Progenitor cell of endocrine pancreas (in vitro differentiated cells): ENCODE results near the gene FABP7. TPM values are rescaled to one million over a fixed set of nuclear protein-coding genes. Genes with fewer than 3 reads are reported as not detected.

Source experiments
- DNase-seq: peaks from one replicate; pipeline ENCODE4 v3.0.0; 2021; ENCODE audit warnings: low spot score; ENCODE audit not compliant: unreplicated experiment
- H3K27ac Mint-ChIP-seq: 2 replicates; pipeline ENCODE4 v1.8.0; 2021; ENCODE audit warnings: mild to moderate bottlenecking, moderate library complexity, mixed read lengths
- H3K27me3 Mint-ChIP-seq: 2 replicates; pipeline ENCODE4 v1.8.0; 2021; ENCODE audit warnings: mixed read lengths
- H3K36me3 Mint-ChIP-seq: 2 replicates; pipeline ENCODE4 v1.8.0; 2022; ENCODE audit warnings: mixed read lengths; ENCODE audit not compliant: insufficient read depth
- H3K4me1 Mint-ChIP-seq: 2 replicates; pipeline ENCODE4 v1.8.0; 2021; ENCODE audit warnings: low read depth, mixed read lengths
- H3K4me3 Mint-ChIP-seq: 2 replicates; pipeline ENCODE4 v1.8.0; 2021; ENCODE audit warnings: low read depth, mild to moderate bottlenecking, moderate library complexity, mixed read lengths
- H3K9me3 Mint-ChIP-seq: 2 replicates; pipeline ENCODE4 v1.8.0; 2021; ENCODE audit warnings: low read depth, mixed read lengths
- total RNA-seq: library from RNA; stranded (reverse); gene quantifications from 2 replicates; pipeline ENCODE4 v1.2.1, GENCODE V29; 2021
- TF ChIP-seq, protein P1 (sequence below): fragments of 200-600 bp; sonication (generic); IDR thresholded peaks from one replicate; pipeline ENCODE4 v1.5.0; 2021; ENCODE audit warnings: antibody characterized with exemption, mild to moderate bottlenecking; ENCODE audit not compliant: unreplicated experiment

The FABP7 gene
- total RNA-seq, 1 donor from 2014 or later, result 7.2 TPM

DNA sequence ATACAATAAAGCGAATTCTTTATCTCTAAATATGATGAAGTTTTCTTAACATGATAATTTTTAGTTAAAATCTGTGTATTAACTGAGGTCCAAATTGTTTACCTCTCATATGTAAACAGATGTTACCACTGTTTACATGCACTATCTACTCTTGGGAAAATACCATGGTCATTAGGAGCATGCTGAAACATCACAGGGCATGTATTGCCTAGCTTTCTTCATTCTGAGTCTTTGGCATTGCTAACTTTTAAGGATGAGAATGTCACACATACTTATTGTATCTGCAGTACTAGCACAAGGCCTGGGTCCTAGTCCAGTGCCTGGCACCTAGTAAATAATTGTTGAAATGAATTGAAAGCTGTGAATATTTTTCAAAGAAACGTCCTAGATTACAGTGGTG lies 30.2 kb downstream of the FABP7 start:
- Mint-ChIP-seq H3K36me3 (peaks cover 4% of the 10 kb centered on the region), H3K27me3 (no peaks in the 10 kb centered on the region), H3K27ac (no peak overlapping the region), H3K4me3 (no peak overlapping the region), H3K9me3 (no peaks in the 10 kb centered on the region), H3K4me1 (no peaks in the 10 kb centered on the region)
- TF ChIP-seq, protein P1, sequence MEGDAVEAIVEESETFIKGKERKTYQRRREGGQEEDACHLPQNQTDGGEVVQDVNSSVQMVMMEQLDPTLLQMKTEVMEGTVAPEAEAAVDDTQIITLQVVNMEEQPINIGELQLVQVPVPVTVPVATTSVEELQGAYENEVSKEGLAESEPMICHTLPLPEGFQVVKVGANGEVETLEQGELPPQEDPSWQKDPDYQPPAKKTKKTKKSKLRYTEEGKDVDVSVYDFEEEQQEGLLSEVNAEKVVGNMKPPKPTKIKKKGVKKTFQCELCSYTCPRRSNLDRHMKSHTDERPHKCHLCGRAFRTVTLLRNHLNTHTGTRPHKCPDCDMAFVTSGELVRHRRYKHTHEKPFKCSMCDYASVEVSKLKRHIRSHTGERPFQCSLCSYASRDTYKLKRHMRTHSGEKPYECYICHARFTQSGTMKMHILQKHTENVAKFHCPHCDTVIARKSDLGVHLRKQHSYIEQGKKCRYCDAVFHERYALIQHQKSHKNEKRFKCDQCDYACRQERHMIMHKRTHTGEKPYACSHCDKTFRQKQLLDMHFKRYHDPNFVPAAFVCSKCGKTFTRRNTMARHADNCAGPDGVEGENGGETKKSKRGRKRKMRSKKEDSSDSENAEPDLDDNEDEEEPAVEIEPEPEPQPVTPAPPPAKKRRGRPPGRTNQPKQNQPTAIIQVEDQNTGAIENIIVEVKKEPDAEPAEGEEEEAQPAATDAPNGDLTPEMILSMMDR, result no peak
- DNase-seq, result no peak

DNA sequence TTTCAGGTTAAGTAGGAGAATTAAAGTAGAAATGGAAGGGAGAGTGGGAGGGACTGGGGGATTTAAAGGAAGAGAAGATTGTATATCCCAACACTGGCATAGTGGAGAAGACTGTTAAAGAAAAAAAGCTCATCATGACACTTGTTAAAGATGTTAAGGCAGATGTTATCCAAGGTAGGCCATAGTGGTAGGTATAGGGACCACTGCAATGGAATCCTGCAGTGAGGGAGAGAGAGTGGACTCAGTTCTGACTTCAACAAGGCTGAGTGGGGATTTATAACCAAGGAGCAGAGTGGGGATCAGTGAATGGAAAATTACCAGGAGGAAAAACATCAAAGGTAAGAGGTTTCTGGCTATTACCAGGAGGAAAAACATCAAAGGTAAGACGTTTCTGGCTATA lies 30.7 kb downstream of the FABP7 start:
- H3K27me3 Mint-ChIP-seq, result no peaks in the 10 kb centered on the region

DNA sequence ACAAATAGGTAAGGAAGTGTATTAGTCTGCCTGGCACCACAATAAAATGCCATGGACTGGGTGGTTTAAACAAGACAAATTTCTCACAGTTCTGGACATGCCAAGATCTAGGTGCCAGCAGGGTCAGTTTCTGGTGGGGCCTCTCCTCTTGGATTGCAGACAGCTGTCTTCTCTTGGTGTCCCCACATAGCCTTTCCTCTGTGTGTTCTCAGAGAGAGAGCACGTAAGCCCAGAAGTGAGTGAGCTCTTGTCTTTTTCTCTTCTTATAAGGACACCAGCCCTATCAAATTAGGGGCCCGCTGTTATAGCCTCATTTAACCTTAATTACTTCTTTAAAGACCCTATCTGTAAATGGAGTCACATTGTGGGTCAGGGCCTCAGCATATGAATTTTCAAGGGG lies 37.8 kb downstream of the FABP7 start:
- DNase-seq, result no peak
- Mint-ChIP-seq H3K27ac (no peak overlapping the region), H3K27me3 (no peaks in the 10 kb centered on the region), H3K4me1 (peaks cover 4% of the 10 kb centered on the region), H3K4me3 (no peak overlapping the region), H3K36me3 (no peaks in the 10 kb centered on the region), H3K9me3 (no peaks in the 10 kb centered on the region)
- TF ChIP-seq, protein P1, result no peak

More for the DNA sequence above, 30.7 kb downstream of the FABP7 start:
- peaks cover 4% of the 10 kb centered on the region for H3K36me3 Mint-ChIP-seq
- no peak overlapping the region for H3K4me3 Mint-ChIP-seq
- H3K4me1 Mint-ChIP-seq, result no peaks in the 10 kb centered on the region
- no peak for DNase-seq
- no peak overlapping the region for H3K27ac Mint-ChIP-seq
- H3K9me3 Mint-ChIP-seq, result no peaks in the 10 kb centered on the region
- TF ChIP-seq, protein P1, result no peak

DNA sequence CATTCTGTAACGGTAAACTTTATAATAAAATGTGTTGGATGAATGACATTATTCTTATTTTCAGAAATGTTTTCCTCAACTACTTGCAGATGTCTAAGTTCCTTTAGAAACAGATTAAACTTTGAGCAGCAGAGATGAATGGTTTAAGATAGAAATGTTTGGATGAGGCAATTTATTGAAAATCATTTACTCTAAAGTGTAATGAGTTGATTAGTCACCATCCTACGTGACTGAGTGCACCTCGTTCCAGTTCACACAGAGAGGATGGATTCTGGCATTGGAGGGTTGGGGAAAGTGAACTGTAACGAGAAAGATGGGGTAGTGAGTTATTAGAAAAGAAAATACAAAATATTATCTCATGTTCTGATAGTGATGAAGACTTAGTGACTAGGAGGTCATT lies 38.2 kb downstream of the FABP7 start:
- Mint-ChIP-seq H3K36me3 (no peaks in the 10 kb centered on the region), H3K27ac (no peak overlapping the region), H3K9me3 (no peaks in the 10 kb centered on the region), H3K4me3 (no peak overlapping the region), H3K27me3 (no peaks in the 10 kb centered on the region), H3K4me1 (peaks cover 4% of the 10 kb centered on the region)
- TF ChIP-seq, protein P1, result no peak
- DNase-seq, result no peak

DNA sequence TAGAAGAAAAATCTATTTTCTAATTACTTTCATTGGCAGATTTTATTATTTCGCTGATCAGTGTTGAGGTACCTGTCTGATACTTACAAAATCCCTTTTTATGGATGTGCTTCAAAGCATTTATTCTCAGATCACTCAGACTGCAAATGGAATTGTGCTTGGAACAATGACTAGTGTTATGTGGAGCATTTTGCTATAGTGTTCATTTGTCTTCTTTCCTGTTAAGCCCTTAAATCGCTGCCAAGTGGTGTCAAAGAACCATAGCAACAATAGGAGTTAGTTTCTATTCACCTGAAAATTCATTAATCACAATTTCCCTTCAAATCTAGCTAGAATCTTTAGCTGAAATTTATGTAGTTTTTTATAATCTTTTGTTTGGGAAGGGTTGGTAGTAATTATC lies 39.4 kb downstream of the FABP7 start:
- peaks cover 4% of the 10 kb centered on the region for H3K4me1 Mint-ChIP-seq
- H3K4me3 Mint-ChIP-seq, result no peak overlapping the region
- H3K27me3 Mint-ChIP-seq, result no peaks in the 10 kb centered on the region
- DNase-seq, result no peak
- no peaks in the 10 kb centered on the region for H3K9me3 Mint-ChIP-seq
- no peak overlapping the region for H3K27ac Mint-ChIP-seq
- TF ChIP-seq, protein P1, result no peak
- H3K36me3 Mint-ChIP-seq, result no peaks in the 10 kb centered on the region
